ENCODE data around the gene DIRAS3. TPM values are rescaled to one million over a fixed set of nuclear protein-coding genes. Genes with fewer than 3 reads are reported as not detected.

Gene DIRAS3
- total RNA-seq, result under 1 TPM; 0.42 to 0.69 TPM

DNA sequence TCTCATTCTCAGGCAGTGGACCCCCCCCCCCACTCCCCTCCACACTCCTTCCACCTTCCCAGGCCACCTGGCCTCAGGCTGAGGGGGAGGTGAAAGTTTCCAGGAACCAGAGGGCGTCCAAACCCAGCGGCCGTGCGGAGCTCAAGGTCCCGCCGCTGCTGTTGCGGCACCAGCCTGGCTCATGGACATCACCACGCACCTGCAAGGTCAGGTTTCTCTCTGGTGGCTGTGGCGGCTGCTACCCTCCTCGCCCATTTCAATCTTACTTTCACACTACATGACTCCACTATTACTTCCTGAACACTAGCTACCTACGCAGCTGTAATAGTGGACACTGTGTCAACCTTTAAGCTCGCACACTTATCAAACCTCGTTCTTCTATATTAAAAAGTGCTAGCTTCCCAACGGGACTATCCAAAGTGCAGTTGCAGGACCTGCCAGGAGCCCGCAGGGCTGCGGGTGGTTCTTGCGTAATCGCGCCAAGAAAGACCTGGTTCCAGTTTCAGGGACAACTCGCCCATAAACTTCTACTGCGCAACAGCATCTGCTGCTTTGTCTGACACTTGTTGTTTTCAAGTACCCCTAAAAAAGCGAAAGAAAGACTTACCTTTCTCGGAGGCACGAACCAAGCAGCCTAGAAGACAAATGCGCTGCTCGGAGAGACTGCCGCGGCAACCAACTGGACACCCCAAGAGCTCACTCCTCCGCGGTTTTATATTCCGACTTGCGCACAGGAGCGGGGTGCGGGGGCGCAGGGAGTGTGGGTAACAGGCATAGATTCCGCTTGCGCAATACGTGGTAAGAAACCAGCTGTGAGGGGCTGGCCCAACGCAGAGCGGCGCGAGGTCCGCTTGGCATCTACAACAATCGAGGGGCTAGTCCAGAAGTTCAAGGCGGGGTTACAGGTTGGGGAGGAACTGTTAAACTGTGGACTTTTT, at the start of gene DIRAS3:
Gene DIRAS3, minus strand, starts transcription at position 687 of the 938 bp plus-strand sequence. CDS start 3,330 bp downstream, outside the sequence.
- peak; percentile 20 for DNase-seq
- intact Hi-C loops (cut with DNase I), result no loop called here
- no peak for TF ChIP-seq CTCF (IDR thresholded peaks at IDR 0.05)

GRCh38 chr1:68093737-68094136, 43.3 kb upstream of the DIRAS3 start:
- H3K9me3 ChIP-seq, result no peaks in the 10 kb centered on the region
- no peak for TF ChIP-seq CTCF (IDR thresholded peaks at IDR 0.05)
- intact Hi-C loops (cut with DNase I), result no loop called here
- no peak overlapping the region for H3K9ac ChIP-seq (ENCODE audit: low read depth in 2 of 2, low read length in 2 of 2)
- no peak overlapping the region for H3K4me3 ChIP-seq
- no peaks in the 10 kb centered on the region for H3K4me1 ChIP-seq
- H3K27me3 ChIP-seq, result no peaks in the 10 kb centered on the region
- no peaks in the 10 kb centered on the region for H3K36me3 ChIP-seq
- no peak overlapping the region for H3K27ac ChIP-seq
- DNase-seq, result no peak

More for the DNA sequence above, at the start of gene DIRAS3:
- H3K4me3 ChIP-seq, result no peak within 1 kb of the TSS
- H3K9ac ChIP-seq (ENCODE audit: low read depth in 2 of 2, low read length in 2 of 2), result peak within 1 kb of the TSS in 1 of 2 donors; percentile 19
- H3K9me3 ChIP-seq, result no peaks in the 10 kb centered on the region
- H3K27ac ChIP-seq, result no peak within 1 kb of the TSS
- H3K4me1 ChIP-seq, result no peaks in the 10 kb centered on the region
- H3K27me3 ChIP-seq, result no peaks in the 10 kb centered on the region
- no peaks in the 10 kb centered on the region for H3K36me3 ChIP-seq

GRCh38 chr1:68087184-68087583, 36.8 kb upstream of the DIRAS3 start:
- no peak for DNase-seq
- intact Hi-C loops (cut with DNase I), result no loop called here

DNA sequence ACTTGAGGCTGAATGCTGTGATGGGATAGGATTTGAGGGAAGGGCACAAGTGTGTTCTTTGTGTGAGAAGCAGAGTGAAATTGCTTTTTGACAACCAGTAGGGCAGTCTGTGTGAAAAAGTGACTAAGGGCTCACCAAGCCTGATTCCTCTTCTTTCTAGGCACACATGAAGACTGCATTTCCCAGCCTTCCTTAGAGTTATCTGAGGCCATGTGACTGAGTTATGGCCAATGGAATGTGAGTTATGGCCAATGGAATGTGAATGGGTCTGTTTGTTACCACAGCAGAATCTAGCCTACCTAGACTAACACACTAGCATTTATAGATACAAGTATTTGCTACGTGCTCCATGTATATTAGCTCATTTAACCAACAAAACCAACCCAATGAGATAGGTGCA, 35.3 kb upstream of the DIRAS3 start:
- no peaks in the 10 kb centered on the region for H3K36me3 ChIP-seq
- H3K4me1 ChIP-seq, result no peaks in the 10 kb centered on the region
- DNase-seq, result no peak
- no peak for TF ChIP-seq CTCF (IDR thresholded peaks at IDR 0.05)
- H3K9me3 ChIP-seq, result no peaks in the 10 kb centered on the region
- H3K4me3 ChIP-seq, result no peak overlapping the region
- no peak overlapping the region for H3K9ac ChIP-seq (ENCODE audit: low read depth in 2 of 2, low read length in 2 of 2)
- H3K27ac ChIP-seq, result no peak overlapping the region
- no peaks in the 10 kb centered on the region for H3K27me3 ChIP-seq
- intact Hi-C loops (cut with DNase I), result no loop called here

More at GRCh38 chr1:68087184-68087583, 36.8 kb upstream of the DIRAS3 start:
- no peak overlapping the region for H3K9ac ChIP-seq (ENCODE audit: low read depth in 2 of 2, low read length in 2 of 2)
- no peaks in the 10 kb centered on the region for H3K4me1 ChIP-seq
- no peaks in the 10 kb centered on the region for H3K27me3 ChIP-seq
- TF ChIP-seq CTCF (IDR thresholded peaks at IDR 0.05), result no peak
- no peak overlapping the region for H3K4me3 ChIP-seq
- no peaks in the 10 kb centered on the region for H3K9me3 ChIP-seq
- H3K27ac ChIP-seq, result no peak overlapping the region
- no peaks in the 10 kb centered on the region for H3K36me3 ChIP-seq

DNA sequence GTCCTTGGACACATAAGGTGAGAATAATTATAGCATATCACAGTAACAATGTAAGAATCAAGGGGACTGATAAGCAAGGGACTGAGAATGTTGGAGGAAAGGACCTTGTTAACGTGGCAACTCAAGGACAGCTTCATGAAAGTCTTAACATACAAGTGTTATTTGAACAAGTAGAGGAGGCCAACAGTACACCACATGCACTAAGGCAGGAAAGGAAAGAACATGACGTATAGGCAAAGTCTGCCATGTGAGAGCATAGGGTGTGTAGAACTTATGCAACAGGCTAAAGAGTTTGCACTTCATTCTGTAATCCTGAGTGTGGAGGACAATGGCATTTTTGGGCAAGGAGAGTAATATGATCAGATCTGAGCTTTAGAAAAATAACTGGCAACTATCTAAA, 33.3 kb upstream of the DIRAS3 start:
- H3K27ac ChIP-seq, result no peak overlapping the region
- no peaks in the 10 kb centered on the region for H3K9me3 ChIP-seq
- no peak overlapping the region for H3K9ac ChIP-seq (ENCODE audit: low read depth in 2 of 2, low read length in 2 of 2)
- intact Hi-C loops (cut with DNase I), result no loop called here
- no peak for TF ChIP-seq CTCF (IDR thresholded peaks at IDR 0.05)
- no peak for DNase-seq
- no peaks in the 10 kb centered on the region for H3K36me3 ChIP-seq
- H3K4me1 ChIP-seq, result no peaks in the 10 kb centered on the region
- H3K27me3 ChIP-seq, result no peaks in the 10 kb centered on the region
- H3K4me3 ChIP-seq, result no peak overlapping the region

Data from colonic mucosa (tissue), 4 donors.